PC-3 (cell line): ENCODE measurements around the gene ZNF441.

Source experiments
- EZH2 ChIP-seq: fragments of 300-600 bp; sonication (generic); IDR thresholded peaks from one replicate; pipeline ENCODE4 v1.6.1; 2017; ENCODE audit warnings: antibody characterized with exemption, mild to moderate bottlenecking, low read length; ENCODE audit not compliant: unreplicated experiment
- TF ChIP-seq, protein P1 (sequence below): fragments of 300-600 bp; sonication (generic); conservative IDR thresholded peaks from 2 replicates; pipeline ENCODE4 v1.5.1; 2017; ENCODE audit warnings: antibody characterized with exemption, low read depth, mild to moderate bottlenecking, low read length

DNA sequence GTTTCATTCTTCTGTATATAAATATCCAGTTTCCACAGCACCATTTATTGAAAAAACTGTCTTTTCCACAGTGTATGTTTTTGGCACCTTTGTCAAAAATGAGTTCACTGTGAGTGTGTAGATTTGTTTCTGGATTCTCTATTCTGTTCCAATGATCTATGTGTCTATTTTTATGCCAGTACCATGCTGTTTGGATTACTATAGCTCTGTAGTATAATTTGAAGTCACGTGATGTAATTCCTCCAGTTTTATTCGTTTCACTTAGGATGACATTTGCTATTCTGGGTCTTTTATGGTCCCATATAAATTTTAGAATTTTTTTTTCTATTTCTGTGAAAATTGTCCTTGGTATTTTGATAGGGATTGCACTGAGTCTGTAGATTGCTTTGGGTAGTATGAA is 17.0 kb upstream of the ZNF441 start:
- TF ChIP-seq, protein P1, sequence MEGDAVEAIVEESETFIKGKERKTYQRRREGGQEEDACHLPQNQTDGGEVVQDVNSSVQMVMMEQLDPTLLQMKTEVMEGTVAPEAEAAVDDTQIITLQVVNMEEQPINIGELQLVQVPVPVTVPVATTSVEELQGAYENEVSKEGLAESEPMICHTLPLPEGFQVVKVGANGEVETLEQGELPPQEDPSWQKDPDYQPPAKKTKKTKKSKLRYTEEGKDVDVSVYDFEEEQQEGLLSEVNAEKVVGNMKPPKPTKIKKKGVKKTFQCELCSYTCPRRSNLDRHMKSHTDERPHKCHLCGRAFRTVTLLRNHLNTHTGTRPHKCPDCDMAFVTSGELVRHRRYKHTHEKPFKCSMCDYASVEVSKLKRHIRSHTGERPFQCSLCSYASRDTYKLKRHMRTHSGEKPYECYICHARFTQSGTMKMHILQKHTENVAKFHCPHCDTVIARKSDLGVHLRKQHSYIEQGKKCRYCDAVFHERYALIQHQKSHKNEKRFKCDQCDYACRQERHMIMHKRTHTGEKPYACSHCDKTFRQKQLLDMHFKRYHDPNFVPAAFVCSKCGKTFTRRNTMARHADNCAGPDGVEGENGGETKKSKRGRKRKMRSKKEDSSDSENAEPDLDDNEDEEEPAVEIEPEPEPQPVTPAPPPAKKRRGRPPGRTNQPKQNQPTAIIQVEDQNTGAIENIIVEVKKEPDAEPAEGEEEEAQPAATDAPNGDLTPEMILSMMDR = no peak
- TF ChIP-seq EZH2 = no peak
